Brain microvascular endothelial cell (primary cell): ENCODE measurements around the gene TRIM67.

ENCODE experiments used
- DNase-seq: peaks from one replicate; pipeline ENCODE4 v3.0.0-alpha.2; 2020
- H3K27ac ChIP-seq: fragments of 250-450 bp; sonication (Bioruptor Pico); 2 replicates; pipeline ENCODE4 v1.5.1; 2020; ENCODE audit warnings: mild to moderate bottlenecking, moderate library complexity
- H3K27me3 ChIP-seq: fragments of 250-450 bp; sonication (Bioruptor Pico); replicated peaks from 2 replicates; pipeline ENCODE4 v1.5.1; 2020; ENCODE audit warnings: mild to moderate bottlenecking
- H3K36me3 ChIP-seq: fragments of 250-450 bp; sonication (Bioruptor Pico); replicated peaks from 2 replicates; pipeline ENCODE4 v1.5.1; 2020; ENCODE audit warnings: mild to moderate bottlenecking
- H3K4me3 ChIP-seq: 2 replicates; pipeline ENCODE4 v1.5.1; 2011; ENCODE audit warnings: low read depth, mild to moderate bottlenecking, control low read depth, low read length, moderate library complexity
- in situ Hi-C: cut with HindIII; loops from 2 replicates; pipeline ENCODE4 v1.10.0; 2017; ENCODE audit warnings: low sequenced_read_pairs, low pct_ligation_motif_present
- TF ChIP-seq, protein P1 (sequence below): IDR thresholded peaks from 2 replicates; pipeline ENCODE4 v1.5.1; 2011; ENCODE audit warnings: low read depth, mild to moderate bottlenecking, moderate library complexity, low read length, control low read depth, inconsistent platforms; ENCODE audit errors: missing control alignments

Gene TRIM67

DNA sequence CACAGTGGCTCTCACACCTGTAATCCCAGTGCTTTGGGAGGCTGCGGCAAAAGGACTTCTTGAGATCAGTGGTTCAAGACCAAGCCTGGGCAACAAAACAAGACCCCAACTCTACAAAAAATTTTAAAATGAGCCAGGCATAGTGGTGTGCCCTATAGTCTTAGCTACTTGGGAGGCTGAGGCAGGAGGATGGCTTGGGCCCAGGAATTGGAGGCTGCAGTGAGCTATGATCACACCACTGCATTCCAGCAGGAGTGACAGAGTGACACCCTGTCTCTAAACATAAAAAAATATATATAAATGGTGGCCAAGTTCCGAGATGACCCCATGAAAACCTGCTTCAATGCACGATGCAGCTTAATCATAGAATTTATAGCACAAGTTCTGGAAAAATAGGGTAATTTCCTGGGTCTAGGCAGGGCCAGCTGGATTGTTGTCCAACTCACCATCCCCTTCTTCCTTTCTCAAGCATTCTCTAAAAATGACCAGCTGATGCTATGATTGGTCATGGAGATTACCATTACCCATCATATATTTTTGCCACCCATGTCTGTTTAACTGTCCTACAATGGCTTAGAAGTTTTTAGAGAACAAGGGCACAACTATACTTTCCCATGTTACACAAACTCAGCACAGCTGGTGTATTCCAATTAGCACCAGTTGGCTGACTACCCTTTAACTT, 73.8 kb downstream of the TRIM67 start:
- no peak overlapping the region for H3K4me3 ChIP-seq
- no peak overlapping the region for H3K27ac ChIP-seq
- in situ Hi-C loops, result no loop called here
- H3K36me3 ChIP-seq, result peaks cover 4% of the 10 kb centered on the region
- no peaks in the 10 kb centered on the region for H3K27me3 ChIP-seq
- DNase-seq, result no peak
- TF ChIP-seq, protein P1, sequence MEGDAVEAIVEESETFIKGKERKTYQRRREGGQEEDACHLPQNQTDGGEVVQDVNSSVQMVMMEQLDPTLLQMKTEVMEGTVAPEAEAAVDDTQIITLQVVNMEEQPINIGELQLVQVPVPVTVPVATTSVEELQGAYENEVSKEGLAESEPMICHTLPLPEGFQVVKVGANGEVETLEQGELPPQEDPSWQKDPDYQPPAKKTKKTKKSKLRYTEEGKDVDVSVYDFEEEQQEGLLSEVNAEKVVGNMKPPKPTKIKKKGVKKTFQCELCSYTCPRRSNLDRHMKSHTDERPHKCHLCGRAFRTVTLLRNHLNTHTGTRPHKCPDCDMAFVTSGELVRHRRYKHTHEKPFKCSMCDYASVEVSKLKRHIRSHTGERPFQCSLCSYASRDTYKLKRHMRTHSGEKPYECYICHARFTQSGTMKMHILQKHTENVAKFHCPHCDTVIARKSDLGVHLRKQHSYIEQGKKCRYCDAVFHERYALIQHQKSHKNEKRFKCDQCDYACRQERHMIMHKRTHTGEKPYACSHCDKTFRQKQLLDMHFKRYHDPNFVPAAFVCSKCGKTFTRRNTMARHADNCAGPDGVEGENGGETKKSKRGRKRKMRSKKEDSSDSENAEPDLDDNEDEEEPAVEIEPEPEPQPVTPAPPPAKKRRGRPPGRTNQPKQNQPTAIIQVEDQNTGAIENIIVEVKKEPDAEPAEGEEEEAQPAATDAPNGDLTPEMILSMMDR, result no peak

DNA sequence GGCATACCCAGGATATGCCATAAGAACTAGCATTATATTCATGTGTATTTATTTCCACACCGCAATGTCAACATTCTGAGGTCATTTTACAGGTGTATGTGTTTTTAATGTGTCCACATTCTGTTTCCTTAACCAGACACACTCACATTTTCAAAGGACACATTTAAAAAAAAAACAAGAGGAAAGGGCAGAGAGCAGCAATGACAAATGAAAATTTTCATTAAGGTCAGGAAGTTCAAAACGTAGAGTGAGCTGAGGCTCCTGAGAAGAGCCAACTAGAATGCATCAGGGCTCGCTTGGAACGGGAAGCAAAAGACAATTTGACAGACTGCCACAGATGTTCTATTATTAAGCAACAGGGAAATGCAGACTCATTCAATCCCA, 74.3 kb downstream of the TRIM67 start:
- peaks cover 4% of the 10 kb centered on the region for H3K36me3 ChIP-seq
- DNase-seq, result no peak
- in situ Hi-C loops, result no loop called here
- no peaks in the 10 kb centered on the region for H3K27me3 ChIP-seq
- H3K27ac ChIP-seq, result no peak overlapping the region
- TF ChIP-seq, protein P1, result no peak
- H3K4me3 ChIP-seq, result no peak overlapping the region

DNA sequence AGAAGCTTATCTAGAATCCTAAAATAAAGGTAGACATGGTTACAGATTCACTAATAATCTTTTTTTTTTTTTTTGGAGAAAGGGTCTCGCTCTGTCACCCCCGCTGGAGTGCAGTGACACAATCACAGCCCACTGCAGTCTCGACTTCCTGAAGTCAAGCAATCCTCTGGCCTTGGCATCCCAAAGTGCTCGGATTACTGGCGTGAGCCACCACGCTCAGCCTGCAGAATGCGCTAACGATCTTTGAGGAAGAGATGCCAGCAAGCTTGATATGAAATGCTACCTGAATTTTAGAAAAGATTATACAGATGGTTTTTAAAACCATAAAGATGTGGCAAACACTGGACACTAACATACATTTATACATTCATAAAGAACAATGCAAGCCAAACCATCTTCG, 75.1 kb downstream of the TRIM67 start:
- Histone ChIP-seq H3K4me3 (no peak overlapping the region), H3K27ac (no peak overlapping the region), H3K36me3 (peaks cover 4% of the 10 kb centered on the region), H3K27me3 (no peaks in the 10 kb centered on the region)
- DNase-seq, result no peak
- TF ChIP-seq, protein P1, result no peak
- in situ Hi-C loops, result no loop called here

DNA sequence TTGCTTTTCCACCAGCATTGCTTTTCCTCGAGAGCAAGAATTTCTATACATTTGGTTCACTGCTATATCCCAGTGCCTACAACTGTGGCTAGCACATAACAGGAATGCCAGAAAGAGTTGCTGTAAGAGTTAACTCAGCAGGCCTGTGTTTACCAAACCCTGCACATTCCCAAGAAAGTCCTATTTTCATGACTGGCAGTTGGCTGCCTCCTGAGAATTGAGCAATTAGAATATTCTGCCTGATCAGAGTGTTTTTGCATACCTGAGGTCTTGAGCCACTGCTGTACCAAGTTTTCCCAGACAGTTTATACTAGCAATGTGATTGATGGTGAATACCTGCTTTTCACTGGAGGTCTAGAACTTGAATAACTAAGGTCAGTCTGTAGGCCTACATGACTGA, 76.4 kb downstream of the TRIM67 start:
- no peak overlapping the region for H3K27ac ChIP-seq
- H3K27me3 ChIP-seq, result no peaks in the 10 kb centered on the region
- no peak overlapping the region for H3K4me3 ChIP-seq
- in situ Hi-C loops, result no loop called here
- DNase-seq, result no peak
- TF ChIP-seq, protein P1, result no peak
- H3K36me3 ChIP-seq, result peaks cover 4% of the 10 kb centered on the region

DNA sequence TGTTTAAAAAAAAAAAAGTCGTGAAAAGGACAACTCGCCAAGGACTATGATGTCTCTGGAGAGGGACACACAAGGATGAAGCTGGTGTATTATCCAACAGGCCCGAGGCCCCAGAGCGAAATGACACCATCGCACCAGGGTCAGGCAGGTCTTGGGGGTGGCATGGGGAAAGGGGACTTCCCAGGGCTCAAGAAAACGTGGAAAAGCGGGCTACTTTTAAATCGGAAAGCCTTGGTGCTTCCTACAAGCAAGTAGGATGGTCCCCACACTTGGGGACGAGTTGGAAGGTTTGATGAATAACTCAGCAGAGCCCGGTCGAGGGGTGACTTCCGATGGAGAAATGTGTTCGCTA, 78.6 kb downstream of the TRIM67 start:
- Histone ChIP-seq H3K4me3 (peak overlapping the region; percentile 92), H3K27ac (peak overlapping the region; percentile 30), H3K27me3 (no peaks in the 10 kb centered on the region), H3K36me3 (peaks cover 4% of the 10 kb centered on the region)
- no peak for DNase-seq
- in situ Hi-C loops, result no loop called here
- TF ChIP-seq, protein P1, result no peak
